ENCODE results near the gene MELTF. TPM values are rescaled to one million over a fixed set of nuclear protein-coding genes. Genes with fewer than 3 reads are reported as not detected.

The MELTF gene
- total RNA-seq, 1 experiment from 2014 or later: 18.7 TPM

- ChIA-PET CTCF (no interaction called here), POLR2A (no interaction called here)
- BruUV-seq (replicated peaks): no TSS peak
- DNase-seq (ENCODE audit: low read depth, low spot score) (no peak), ATAC-seq (no peak)
- in situ Hi-C loops (cut with HindIII; ENCODE audit: low pct_unique_long_range_greater_than_20kb, low sequenced_read_pairs) (no loop called here), intact Hi-C loops (cut with micrococcal nuclease; ENCODE audit: unreplicated experiment) (no loop called here)
- Histone ChIP-seq H3K4me1 (ENCODE audit: control insufficient read depth, insufficient read depth, low read length) (no peaks in the 10 kb centered on the region), H3K4me3 (ENCODE audit: low read depth in 2 of 2, low read length in 2 of 2) (no peak overlapping the region), H3K27me3 (ENCODE audit: control insufficient read depth, insufficient read depth, low read length) (no peaks in the 10 kb centered on the region), H3K36me3 (ENCODE audit: control insufficient read depth, insufficient read depth, low read length) (peaks cover 14% of the 10 kb centered on the region), H3K9me3 (ENCODE audit: control insufficient read depth, insufficient read depth, low read depth, low read length) (no peaks in the 10 kb centered on the region), H3K27ac (ENCODE audit: low read length) (no peak overlapping the region)
- no peak for TF ChIP-seq TCF7L2 (IDR thresholded peaks at IDR 0.05; ENCODE audit: low read depth, low read length)
- no peak for TF ChIP-seq REST (IDR thresholded peaks at IDR 0.05; ENCODE audit: insufficient read depth in 1 of 2, low read depth in 2 of 2, low read length in 1 of 2)
- TF ChIP-seq, protein P1, sequence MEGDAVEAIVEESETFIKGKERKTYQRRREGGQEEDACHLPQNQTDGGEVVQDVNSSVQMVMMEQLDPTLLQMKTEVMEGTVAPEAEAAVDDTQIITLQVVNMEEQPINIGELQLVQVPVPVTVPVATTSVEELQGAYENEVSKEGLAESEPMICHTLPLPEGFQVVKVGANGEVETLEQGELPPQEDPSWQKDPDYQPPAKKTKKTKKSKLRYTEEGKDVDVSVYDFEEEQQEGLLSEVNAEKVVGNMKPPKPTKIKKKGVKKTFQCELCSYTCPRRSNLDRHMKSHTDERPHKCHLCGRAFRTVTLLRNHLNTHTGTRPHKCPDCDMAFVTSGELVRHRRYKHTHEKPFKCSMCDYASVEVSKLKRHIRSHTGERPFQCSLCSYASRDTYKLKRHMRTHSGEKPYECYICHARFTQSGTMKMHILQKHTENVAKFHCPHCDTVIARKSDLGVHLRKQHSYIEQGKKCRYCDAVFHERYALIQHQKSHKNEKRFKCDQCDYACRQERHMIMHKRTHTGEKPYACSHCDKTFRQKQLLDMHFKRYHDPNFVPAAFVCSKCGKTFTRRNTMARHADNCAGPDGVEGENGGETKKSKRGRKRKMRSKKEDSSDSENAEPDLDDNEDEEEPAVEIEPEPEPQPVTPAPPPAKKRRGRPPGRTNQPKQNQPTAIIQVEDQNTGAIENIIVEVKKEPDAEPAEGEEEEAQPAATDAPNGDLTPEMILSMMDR (IDR thresholded peaks at IDR 0.05): no peak
- TF ChIP-seq SIN3A (IDR thresholded peaks at IDR 0.05; ENCODE audit: borderline replicate concordance, insufficient read depth, low read depth, low read length): no peak
- TF ChIP-seq POLR2AphosphoS5 (IDR thresholded peaks at IDR 0.05; ENCODE audit: low read depth, low read length): no peak
Observed at GRCh38 chr3:197068077-197068476, 38.5 kb upstream of the MELTF start.

- CTCF ChIA-PET: no interaction called here
- no peak for TF ChIP-seq SIN3A (IDR thresholded peaks at IDR 0.05; ENCODE audit: borderline replicate concordance, insufficient read depth, low read depth, low read length)
- TF ChIP-seq REST (IDR thresholded peaks at IDR 0.05; ENCODE audit: insufficient read depth in 1 of 2, low read depth in 2 of 2, low read length in 1 of 2): no peak
- TF ChIP-seq TCF7L2 (IDR thresholded peaks at IDR 0.05; ENCODE audit: low read depth, low read length): no peak
- TF ChIP-seq, protein P1 (IDR thresholded peaks at IDR 0.05): no peak
- no peak for TF ChIP-seq POLR2AphosphoS5 (IDR thresholded peaks at IDR 0.05; ENCODE audit: low read depth, low read length)
- Histone ChIP-seq H3K27ac (ENCODE audit: low read length) (no peak overlapping the region), H3K27me3 (ENCODE audit: control insufficient read depth, insufficient read depth, low read length) (no peaks in the 10 kb centered on the region), H3K4me3 (ENCODE audit: low read depth in 2 of 2, low read length in 2 of 2) (no peak overlapping the region), H3K9me3 (ENCODE audit: control insufficient read depth, insufficient read depth, low read depth, low read length) (no peaks in the 10 kb centered on the region), H3K36me3 (ENCODE audit: control insufficient read depth, insufficient read depth, low read length) (peaks cover 20% of the 10 kb centered on the region), H3K4me1 (ENCODE audit: control insufficient read depth, insufficient read depth, low read length) (no peaks in the 10 kb centered on the region)
- in situ Hi-C loops (cut with HindIII; ENCODE audit: low pct_unique_long_range_greater_than_20kb, low sequenced_read_pairs): no loop called here
- no TSS peak for BruUV-seq (replicated peaks)
- no peak for ATAC-seq
- POLR2A ChIA-PET: interaction anchor here (0.7 kb wide), 1 partner anchor 35 kb away, joined by 8 read pairs; the partner anchor contains the start of gene MELTF
- intact Hi-C loops (cut with micrococcal nuclease; ENCODE audit: unreplicated experiment): no loop called here
- DNase-seq (ENCODE audit: low read depth, low spot score): no peak
Observed at GRCh38 chr3:197064771-197065170, 35.2 kb upstream of the MELTF start.

All from Panc1 (cell line).